ENCODE data around the gene OCIAD2. TPM values are rescaled to one million over a fixed set of nuclear protein-coding genes. Genes with fewer than 3 reads are reported as not detected.

OCIAD2 gene
- total RNA-seq, 1 experiment from 2014 or later = 32.8 TPM

- in situ Hi-C loops (cut with HindIII; ENCODE audit: low pct_unique_long_range_greater_than_20kb, low sequenced_read_pairs) (no loop called here), intact Hi-C loops (cut with micrococcal nuclease; ENCODE audit: unreplicated experiment) (no loop called here)
- no peaks in the 10 kb centered on the region for H3K36me3 ChIP-seq (ENCODE audit: control insufficient read depth, insufficient read depth, low read length)
- POLR2A ChIA-PET = no interaction called here
- H3K27me3 ChIP-seq (ENCODE audit: control insufficient read depth, insufficient read depth, low read length) = no peaks in the 10 kb centered on the region
- no peak overlapping the region for H3K4me3 ChIP-seq (ENCODE audit: low read depth in 2 of 2, low read length in 2 of 2)
- CTCF ChIA-PET = no interaction called here
- no peak overlapping the region for H3K27ac ChIP-seq (ENCODE audit: low read length)
- peaks cover 15% of the 10 kb centered on the region for H3K4me1 ChIP-seq (ENCODE audit: control insufficient read depth, insufficient read depth, low read length)
- no TSS peak for BruUV-seq (replicated peaks)
- ATAC-seq = no peak
- DNase-seq (ENCODE audit: low read depth, low spot score) = no peak
- H3K9me3 ChIP-seq (ENCODE audit: control insufficient read depth, insufficient read depth, low read depth, low read length) = no peaks in the 10 kb centered on the region
- TF ChIP-seq REST (IDR thresholded peaks at IDR 0.05; ENCODE audit: insufficient read depth in 1 of 2, low read depth in 2 of 2, low read length in 1 of 2) = no peak
- no peak for TF ChIP-seq POLR2AphosphoS5 (IDR thresholded peaks at IDR 0.05; ENCODE audit: low read depth, low read length)
- no peak for TF ChIP-seq SIN3A (IDR thresholded peaks at IDR 0.05; ENCODE audit: borderline replicate concordance, insufficient read depth, low read depth, low read length)
- TF ChIP-seq CTCF (IDR thresholded peaks at IDR 0.05) = no peak
- TF ChIP-seq TCF7L2 (IDR thresholded peaks at IDR 0.05; ENCODE audit: low read depth, low read length) = no peak
These were observed 4.3 kb downstream of the OCIAD2 start for GRCh38 chr4:48902266-48902665.

- ChIA-PET CTCF (no interaction called here), POLR2A (no interaction called here)
- no peak for TF ChIP-seq SIN3A (IDR thresholded peaks at IDR 0.05; ENCODE audit: borderline replicate concordance, insufficient read depth, low read depth, low read length)
- no peak for TF ChIP-seq REST (IDR thresholded peaks at IDR 0.05; ENCODE audit: insufficient read depth in 1 of 2, low read depth in 2 of 2, low read length in 1 of 2)
- no peak for TF ChIP-seq CTCF (IDR thresholded peaks at IDR 0.05)
- TF ChIP-seq POLR2AphosphoS5 (IDR thresholded peaks at IDR 0.05; ENCODE audit: low read depth, low read length) = no peak
- TF ChIP-seq TCF7L2 (IDR thresholded peaks at IDR 0.05; ENCODE audit: low read depth, low read length) = no peak
- no TSS peak for BruUV-seq (replicated peaks)
- ATAC-seq = no peak
- Histone ChIP-seq H3K27me3 (ENCODE audit: control insufficient read depth, insufficient read depth, low read length) (no peaks in the 10 kb centered on the region), H3K4me3 (ENCODE audit: low read depth in 2 of 2, low read length in 2 of 2) (no peak overlapping the region), H3K9me3 (ENCODE audit: control insufficient read depth, insufficient read depth, low read depth, low read length) (no peaks in the 10 kb centered on the region), H3K4me1 (ENCODE audit: control insufficient read depth, insufficient read depth, low read length) (peaks cover 15% of the 10 kb centered on the region), H3K27ac (ENCODE audit: low read length) (no peak overlapping the region), H3K36me3 (ENCODE audit: control insufficient read depth, insufficient read depth, low read length) (no peaks in the 10 kb centered on the region)
- no peak for DNase-seq (ENCODE audit: low read depth, low spot score)
- in situ Hi-C loops (cut with HindIII; ENCODE audit: low pct_unique_long_range_greater_than_20kb, low sequenced_read_pairs) = no loop called here
- intact Hi-C loops (cut with micrococcal nuclease; ENCODE audit: unreplicated experiment) = no loop called here
These were observed 5.4 kb downstream of the OCIAD2 start for GRCh38 chr4:48901196-48901595.

Data from Panc1 (cell line).